HUES6 (cell line): ENCODE data around the gene DGCR6L.
"Not testable (repeated sequence)": the region's sequence is repeated elsewhere in the genome, so short reads cannot be mapped to it uniquely, and the experiment has no call there.

Experiments
- H3K27ac ChIP-seq: 2 replicates; pipeline ENCODE4 v1.7.0; 2013; ENCODE audit warnings: low read depth, mild to moderate bottlenecking, low read length, inconsistent platforms
- H3K27me3 ChIP-seq: 2 replicates; pipeline ENCODE4 v1.6.1; 2013; ENCODE audit warnings: low read length; ENCODE audit not compliant: control insufficient read depth, insufficient read depth
- H3K36me3 ChIP-seq: 2 replicates; pipeline ENCODE4 v1.6.1; 2013; ENCODE audit warnings: low read length; ENCODE audit not compliant: control insufficient read depth, insufficient read depth
- H3K4me1 ChIP-seq: 2 replicates; pipeline ENCODE4 v1.6.1; 2013; ENCODE audit warnings: low read length; ENCODE audit not compliant: control insufficient read depth, insufficient read depth
- H3K4me3 ChIP-seq: 2 replicates; pipeline ENCODE4 v1.5.1; 2013; ENCODE audit warnings: low read depth, low read length
- H3K9ac ChIP-seq: one replicate; pipeline ENCODE4 v1.6.1; 2013; ENCODE audit warnings: mild to moderate bottlenecking, low read length
- H3K9me3 ChIP-seq: 2 replicates; pipeline ENCODE4 v1.6.1; 2013; ENCODE audit warnings: low read depth, low read length; ENCODE audit not compliant: control insufficient read depth, insufficient read depth

DGCR6L gene

GRCh38 chr22:20321552-20322211 lies 1.8 kb upstream of the DGCR6L start:
- H3K27ac ChIP-seq, H3K9ac ChIP-seq, H3K9me3 ChIP-seq, H3K27me3 ChIP-seq, H3K4me3 ChIP-seq, H3K36me3 ChIP-seq: not testable (repeated sequence)
- H3K4me1 ChIP-seq, result peaks cover 33% of the 10 kb centered on the region

- Histone ChIP-seq H3K4me1 (peaks cover 36% of the 10 kb centered on the region), H3K27ac (peak overlapping the region; percentile 92)
These were observed 1.0 kb upstream of the DGCR6L start for GRCh38 chr22:20320659-20321551.

DNA sequence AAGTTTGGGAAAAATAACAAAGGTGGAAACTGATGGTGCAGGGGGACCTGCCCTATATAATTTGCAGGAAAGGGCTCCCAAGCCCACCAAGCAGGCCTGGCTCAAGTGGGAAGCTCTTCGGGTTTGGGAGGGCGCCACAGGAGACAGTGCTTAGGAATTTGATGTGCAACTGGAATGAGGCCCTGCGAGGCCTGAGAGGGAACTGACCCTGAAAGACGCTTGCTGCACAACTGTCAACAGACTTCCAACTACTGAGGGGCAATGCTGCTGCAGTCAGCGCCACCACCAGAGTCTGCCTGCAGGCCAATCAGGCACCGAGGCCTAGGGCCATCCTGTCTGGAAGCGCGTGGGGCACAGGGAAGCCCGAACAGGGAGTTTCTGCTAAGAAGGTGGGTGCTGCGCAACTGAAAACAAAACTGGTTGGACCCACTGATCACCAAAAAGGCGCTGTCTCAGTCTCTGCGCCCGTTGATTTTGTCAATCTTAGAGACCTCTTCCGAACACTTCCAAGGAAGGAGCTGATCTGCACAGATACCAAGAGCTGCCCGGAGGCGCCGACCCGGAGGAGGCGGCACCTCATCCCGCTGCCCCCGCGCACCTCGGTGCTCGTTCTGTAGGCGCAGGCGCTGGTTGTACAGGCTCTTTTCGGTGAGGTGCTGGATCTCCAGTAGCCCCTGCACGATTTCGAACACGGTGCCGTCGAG lies 667 bp downstream of the DGCR6L start:
- Histone ChIP-seq H3K4me3 (peak overlapping the region; percentile 99), H3K36me3 (no peaks in the 10 kb centered on the region), H3K27ac (no peak overlapping the region)

More at GRCh38 chr22:20320659-20321551, 1.0 kb upstream of the DGCR6L start:
- H3K36me3 ChIP-seq, H3K27me3 ChIP-seq, H3K9me3 ChIP-seq: not testable (repeated sequence)
- H3K9ac ChIP-seq, result peak overlapping the region; percentile 95
- peak overlapping the region; percentile 99 for H3K4me3 ChIP-seq

GRCh38 chr22:20318043-20318688 lies 1.7 kb downstream of the DGCR6L start:
- H3K9ac ChIP-seq, result not testable (repeated sequence)

More for the DNA sequence above, 667 bp downstream of the DGCR6L start:
- H3K4me1 ChIP-seq, result peaks cover 36% of the 10 kb centered on the region
- no peaks in the 10 kb centered on the region for H3K9me3 ChIP-seq
- H3K9ac ChIP-seq, result peak overlapping the region; percentile 66
- no peaks in the 10 kb centered on the region for H3K27me3 ChIP-seq

GRCh38 chr22:20317402-20318042 lies 2.3 kb downstream of the DGCR6L start:
- H3K27me3 ChIP-seq, H3K36me3 ChIP-seq, H3K27ac ChIP-seq, H3K9me3 ChIP-seq, H3K9ac ChIP-seq, H3K4me3 ChIP-seq: not testable (repeated sequence)
- H3K4me1 ChIP-seq, result peaks cover 29% of the 10 kb centered on the region

More at GRCh38 chr22:20318043-20318688, 1.7 kb downstream of the DGCR6L start:
- H3K4me1 ChIP-seq, result peaks cover 34% of the 10 kb centered on the region
- not testable (repeated sequence) for H3K36me3 ChIP-seq, H3K9me3 ChIP-seq, H3K27ac ChIP-seq, H3K27me3 ChIP-seq, H3K4me3 ChIP-seq

DNA sequence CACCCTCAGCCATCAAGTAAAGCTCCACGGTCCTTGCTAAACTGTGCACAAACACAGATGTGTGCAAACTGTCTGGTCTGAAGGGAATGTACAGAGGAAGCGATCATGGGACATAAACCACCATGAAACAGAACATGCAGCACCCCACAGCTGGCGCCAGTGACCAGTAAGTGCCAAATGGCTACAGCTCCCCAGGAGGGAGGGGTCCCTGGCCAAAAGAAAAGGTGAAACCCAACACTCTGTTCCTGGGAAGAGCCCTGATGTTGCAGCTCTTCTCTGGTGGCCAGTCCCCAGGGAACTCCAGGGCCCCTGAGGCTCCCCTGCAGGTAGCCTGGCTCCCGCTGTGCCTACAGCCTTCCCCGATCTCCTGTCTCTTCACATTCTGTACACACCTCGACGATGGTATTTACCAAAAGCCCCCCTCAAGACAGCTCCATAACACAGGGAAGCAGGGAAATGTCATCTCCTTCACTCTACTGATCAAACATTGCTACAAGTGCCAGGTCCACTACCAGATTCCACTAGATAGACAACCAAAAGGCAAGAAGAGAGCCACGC lies 2.9 kb downstream of the DGCR6L start:
- H3K9me3 ChIP-seq, result no peaks in the 10 kb centered on the region
- H3K27ac ChIP-seq, result no peak overlapping the region
- no peaks in the 10 kb centered on the region for H3K27me3 ChIP-seq
- no peak overlapping the region for H3K4me3 ChIP-seq
- H3K9ac ChIP-seq, result no peak overlapping the region
- no peaks in the 10 kb centered on the region for H3K36me3 ChIP-seq
- H3K4me1 ChIP-seq, result peaks cover 29% of the 10 kb centered on the region

- Histone ChIP-seq H3K4me3 (no peak overlapping the region), H3K27ac (no peak overlapping the region), H3K27me3 (no peaks in the 10 kb centered on the region), H3K9ac (no peak overlapping the region), H3K4me1 (peaks cover 24% of the 10 kb centered on the region), H3K36me3 (no peaks in the 10 kb centered on the region), H3K9me3 (no peaks in the 10 kb centered on the region)
These were observed 3.5 kb downstream of the DGCR6L start for GRCh38 chr22:20316217-20316843.

GRCh38 chr22:20315337-20316216 lies 4.3 kb downstream of the DGCR6L start:
- Histone ChIP-seq H3K9ac (no peak overlapping the region), H3K36me3 (no peaks in the 10 kb centered on the region), H3K27ac (no peak overlapping the region), H3K4me1 (peaks cover 16% of the 10 kb centered on the region), H3K9me3 (no peaks in the 10 kb centered on the region), H3K4me3 (no peak overlapping the region), H3K27me3 (no peaks in the 10 kb centered on the region)

DNA sequence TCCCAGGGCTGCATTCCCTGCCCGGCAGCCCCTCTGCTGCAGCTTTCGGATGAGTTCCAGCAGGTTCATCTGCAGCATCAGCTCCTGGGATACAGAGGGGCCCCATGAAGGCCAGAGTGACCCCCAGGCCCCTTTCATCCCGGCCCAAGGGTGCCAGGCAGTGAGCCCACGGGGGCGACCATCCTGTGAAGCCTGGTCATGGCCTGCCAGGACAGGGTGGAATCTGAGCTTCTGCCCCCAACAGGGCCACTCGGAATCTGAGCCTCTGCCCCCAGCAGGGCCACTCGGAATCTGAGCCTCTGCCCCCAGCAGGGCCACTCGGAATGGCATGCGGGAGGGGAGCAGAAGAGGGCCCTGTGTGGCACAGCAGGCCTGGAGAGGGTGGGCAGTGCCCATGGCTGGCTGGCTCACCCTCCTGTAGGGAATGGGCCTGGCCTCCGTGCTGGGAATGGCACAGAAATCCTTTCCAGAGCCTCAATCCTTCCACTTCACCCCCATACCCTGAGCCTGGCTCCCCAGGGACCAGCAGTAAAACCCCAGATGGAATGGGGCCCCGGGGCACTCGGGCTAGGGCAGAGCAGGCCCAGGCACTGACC lies 5.0 kb downstream of the DGCR6L start:
- not testable (repeated sequence) for H3K9me3 ChIP-seq, H3K4me3 ChIP-seq, H3K36me3 ChIP-seq, H3K27me3 ChIP-seq, H3K27ac ChIP-seq, H3K9ac ChIP-seq
- peaks cover 16% of the 10 kb centered on the region for H3K4me1 ChIP-seq
